HUDEP-2 (cell line): ENCODE data around the gene PRUNE2.

Source experiments
- DNase-seq, 76 experiments: peaks; one replicate each; lab custom pipeline; 2025; ENCODE audit not compliant: unreplicated experiment in 76 of 76; lab: John Stamatoyannopoulos, UW

Gene PRUNE2

DNA sequence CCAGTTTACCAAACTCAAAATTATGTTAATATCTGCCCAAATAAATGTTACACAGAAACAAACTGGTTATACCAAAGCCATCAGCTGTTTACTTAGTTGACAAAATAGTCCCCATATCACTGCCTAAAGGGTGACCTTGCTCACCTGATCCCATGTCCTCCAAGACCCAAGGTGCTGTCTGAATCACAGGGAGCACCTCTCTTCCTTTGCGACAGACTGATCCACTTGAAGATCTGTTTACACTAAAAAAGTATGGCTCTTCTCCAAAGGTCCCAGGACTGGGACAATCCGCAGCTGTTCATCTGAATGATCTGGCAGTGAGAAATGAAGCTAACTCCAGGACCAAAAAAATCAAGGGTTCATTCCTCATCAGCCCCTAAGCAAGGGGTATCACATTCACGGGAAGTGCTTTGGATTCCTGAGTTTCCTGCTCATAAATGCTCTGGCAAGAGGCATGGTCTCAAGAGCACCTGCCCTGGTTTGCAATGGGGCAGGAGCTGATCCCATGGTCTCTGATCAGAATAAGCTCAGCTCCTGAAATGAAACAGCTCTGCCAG is 5.0 kb downstream of the PRUNE2 start:
- DNase-seq = no peak

DNA sequence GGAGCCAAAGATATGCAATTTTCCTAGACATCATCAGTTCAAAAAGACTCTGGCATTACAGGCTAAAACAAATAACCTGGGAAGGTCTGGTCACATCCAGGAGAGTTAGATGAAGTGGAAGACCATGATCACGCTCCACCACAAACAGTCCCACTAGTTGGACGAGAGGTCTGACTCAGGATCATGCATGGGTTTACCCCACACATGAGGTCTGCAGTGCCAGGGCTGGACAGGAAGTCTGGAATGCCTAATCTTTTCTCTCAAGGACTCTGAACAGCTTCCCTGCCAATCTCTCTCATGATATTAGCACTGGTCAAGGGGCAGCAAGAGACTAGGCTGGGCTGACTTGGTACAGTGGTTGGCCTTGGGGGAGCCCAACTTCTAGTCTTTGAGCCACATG is 7.1 kb downstream of the PRUNE2 start:
- no peak for DNase-seq

DNA sequence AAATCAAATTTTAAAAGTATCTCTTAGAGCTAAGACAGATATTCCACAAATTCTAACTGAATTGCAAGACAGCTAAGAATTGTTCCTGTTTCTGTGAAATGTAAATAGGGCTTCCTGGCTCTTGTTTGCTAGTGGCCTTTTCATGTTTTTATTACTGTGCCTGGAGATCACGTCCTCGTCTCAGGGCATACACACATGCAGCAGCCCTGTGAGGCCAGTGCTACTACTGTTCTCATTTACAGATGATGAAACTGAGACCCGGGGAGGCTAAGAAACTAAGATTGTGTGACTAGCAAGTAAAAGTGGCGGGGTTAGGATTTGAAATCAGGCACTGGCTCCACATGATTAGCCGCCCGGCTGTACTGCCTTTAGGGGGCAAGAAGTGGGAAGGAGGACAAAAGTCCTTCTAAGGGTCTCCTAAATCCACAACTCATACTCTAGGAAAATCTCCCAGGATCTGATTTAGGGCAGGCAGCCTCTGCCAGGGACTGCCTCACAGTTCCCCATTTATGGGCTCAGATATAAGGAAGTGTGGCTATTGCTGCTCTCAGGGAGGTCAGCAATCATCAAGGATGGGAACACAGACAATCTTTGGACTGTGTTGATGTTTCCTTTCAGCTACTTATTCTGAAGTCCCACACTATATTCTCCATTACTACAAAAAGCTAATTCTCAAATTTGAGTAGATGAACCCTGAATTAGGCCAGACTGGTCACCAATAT is 7.9 kb downstream of the PRUNE2 start:
- no peak for DNase-seq

- no peak for DNase-seq
These were observed 9.9 kb downstream of the PRUNE2 start for GRCh38 chr9:76896035-76896434.

- DNase-seq = no peak
These were observed 10.7 kb downstream of the PRUNE2 start for GRCh38 chr9:76895186-76895585.

DNA sequence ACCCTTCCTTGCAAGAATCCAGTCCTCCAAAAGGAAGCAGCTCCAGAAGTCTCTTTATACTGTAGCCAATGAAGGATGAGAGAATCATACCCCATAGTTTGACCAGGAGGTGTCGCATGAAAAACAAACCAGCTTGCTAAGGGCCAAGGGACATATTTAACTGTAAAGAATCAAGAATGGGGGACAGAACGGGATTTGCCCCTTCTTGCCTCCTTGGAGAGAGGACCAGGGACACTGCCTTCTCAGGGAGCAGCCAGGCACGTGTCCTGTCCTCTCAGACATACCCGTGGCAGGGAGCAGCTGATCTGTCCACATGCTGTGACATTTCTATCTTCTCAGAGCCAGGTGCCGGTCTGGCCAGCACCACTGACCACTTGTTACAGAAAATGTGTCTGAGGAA is 11.7 kb downstream of the PRUNE2 start:
- DNase-seq = no peak

DNA sequence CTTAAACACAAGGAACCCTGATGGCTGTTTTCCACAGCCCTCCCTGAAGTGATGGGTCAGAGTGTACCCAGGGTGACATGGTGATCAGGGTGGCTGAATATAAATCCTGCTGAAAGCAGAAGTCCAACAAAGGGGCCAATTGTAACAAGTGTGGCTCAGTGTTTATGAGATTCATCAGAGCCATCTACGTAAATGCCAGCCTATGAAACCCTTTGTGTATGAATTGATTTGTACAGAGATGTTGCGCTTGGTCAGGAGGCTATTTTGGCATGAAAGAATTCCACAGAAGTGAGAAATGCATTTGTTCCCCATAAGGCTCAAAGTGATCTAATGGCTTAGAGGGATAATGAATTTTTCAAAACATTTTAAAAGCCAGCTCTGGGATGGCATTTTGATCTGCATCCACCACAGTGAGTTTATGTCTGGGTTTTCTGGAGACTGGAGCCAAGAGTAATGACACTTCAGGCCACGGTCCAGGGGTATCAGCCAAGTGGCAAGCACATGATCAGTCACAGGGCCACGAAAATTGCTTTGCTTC is 12.4 kb downstream of the PRUNE2 start:
- DNase-seq = no peak

- DNase-seq = no peak
These were observed 14.0 kb downstream of the PRUNE2 start for GRCh38 chr9:76891874-76892273.

- no peak for DNase-seq
These were observed 14.6 kb downstream of the PRUNE2 start for GRCh38 chr9:76891279-76891678.

- DNase-seq = no peak
These were observed 18.0 kb downstream of the PRUNE2 start for GRCh38 chr9:76887951-76888350.

- peak in 1 of 76 experiments; percentile 12 for DNase-seq
These were observed 18.7 kb downstream of the PRUNE2 start for GRCh38 chr9:76887003-76887821.

DNA sequence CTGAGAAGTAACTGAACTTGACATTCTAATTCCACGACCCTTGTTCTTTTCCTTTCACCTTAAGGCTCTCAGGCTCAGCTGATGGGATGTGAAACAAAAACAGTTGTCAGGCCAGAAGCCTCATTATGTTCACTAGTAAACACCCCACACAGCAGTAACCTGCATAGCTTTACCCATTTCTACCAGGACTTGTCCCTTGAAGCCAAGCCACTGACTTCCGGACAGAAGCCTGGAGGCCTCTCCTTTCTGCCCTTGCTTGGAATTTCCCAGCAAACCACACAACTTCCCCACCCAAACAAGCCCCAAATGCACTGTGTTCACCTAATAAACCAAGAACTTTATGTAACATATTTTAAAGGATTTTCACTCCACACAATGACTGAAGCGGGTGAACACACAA is 19.6 kb downstream of the PRUNE2 start:
- no peak for DNase-seq

GRCh38 chr9:76884823-76885222 is 21.1 kb downstream of the PRUNE2 start:
- no peak for DNase-seq

GRCh38 chr9:76883341-76883855 is 22.5 kb downstream of the PRUNE2 start:
- DNase-seq = no peak

- DNase-seq = no peak
These were observed 23.2 kb downstream of the PRUNE2 start for GRCh38 chr9:76882686-76883085.

DNA sequence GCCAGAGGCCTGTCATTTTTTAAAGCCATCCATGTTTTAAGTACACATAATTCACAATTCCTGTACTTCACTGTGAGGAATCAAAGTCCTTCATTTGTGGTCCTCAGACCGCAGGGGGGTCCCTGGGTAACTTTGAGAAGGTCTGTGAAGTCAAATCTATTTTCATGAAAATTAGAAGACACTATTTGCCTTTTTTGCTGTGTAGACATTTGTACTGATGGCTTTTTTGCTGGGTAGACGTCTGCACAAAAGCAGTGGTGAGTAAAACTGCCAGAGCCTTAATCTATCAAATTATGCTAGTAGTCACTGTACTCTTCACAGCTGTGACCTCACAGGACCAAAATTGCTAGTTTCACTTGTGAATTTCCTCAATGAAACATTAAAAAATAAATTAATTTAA is 25.7 kb downstream of the PRUNE2 start:
- no peak for DNase-seq

DNA sequence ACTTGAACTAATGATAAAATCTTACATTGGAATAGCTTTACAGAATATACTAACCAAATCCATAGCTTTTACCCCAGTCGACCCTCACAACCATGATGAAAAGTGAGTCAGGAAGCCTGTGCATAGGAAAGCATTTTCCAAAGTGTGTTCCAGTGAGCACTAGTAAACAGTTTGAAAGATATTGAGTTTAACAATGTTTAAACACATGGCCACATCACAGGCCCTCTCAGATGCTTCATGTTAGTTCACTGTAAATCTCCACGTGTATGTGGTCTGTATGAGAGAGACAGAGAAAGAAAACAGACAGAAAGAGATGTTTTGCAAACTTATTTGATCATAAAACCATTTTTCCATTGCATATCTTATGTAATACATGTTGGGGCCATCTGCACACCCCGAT is 27.0 kb downstream of the PRUNE2 start:
- no peak for DNase-seq

- DNase-seq = peak in 6 of 76 experiments; percentile 7 to 69 (median 33)
These were observed 28.0 kb downstream of the PRUNE2 start for GRCh38 chr9:76877961-76878360.

DNA sequence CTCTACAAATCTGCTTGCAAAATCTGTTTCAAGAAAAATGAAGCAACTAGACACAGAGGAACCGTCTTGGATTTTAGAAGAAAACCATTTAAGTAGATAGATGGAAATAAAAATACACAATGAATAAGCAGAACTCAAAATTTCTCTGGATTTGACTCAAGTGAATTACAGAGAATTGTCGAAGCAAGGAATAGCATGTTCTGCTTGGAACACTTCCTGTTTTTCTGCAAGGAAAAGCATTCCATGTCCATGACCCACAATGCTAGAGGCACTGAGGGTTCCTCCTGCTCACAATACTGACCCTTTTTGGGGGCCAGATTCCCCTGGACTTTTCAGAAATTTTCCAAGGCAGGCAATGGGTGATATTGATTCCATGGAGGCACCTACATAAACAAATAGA is 29.8 kb downstream of the PRUNE2 start:
- no peak for DNase-seq

DNA sequence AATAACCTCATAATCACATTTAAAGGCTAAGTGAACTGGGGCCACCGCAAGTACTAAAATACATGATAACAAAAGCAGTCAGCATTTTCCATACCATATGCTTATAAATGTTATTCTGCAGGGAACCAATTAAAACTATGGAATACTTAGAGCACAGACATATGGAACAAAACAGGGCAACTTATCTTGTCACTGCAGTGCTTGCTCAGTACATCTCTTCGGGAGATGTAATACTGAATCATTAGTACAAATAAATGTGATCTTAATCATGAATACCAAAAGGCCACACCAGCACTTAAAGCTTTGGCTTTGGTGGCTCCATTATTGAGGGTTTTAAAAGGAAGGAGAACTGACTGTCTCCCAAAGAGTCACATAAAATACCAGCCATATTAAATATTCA is 32.1 kb downstream of the PRUNE2 start:
- DNase-seq = no peak

DNA sequence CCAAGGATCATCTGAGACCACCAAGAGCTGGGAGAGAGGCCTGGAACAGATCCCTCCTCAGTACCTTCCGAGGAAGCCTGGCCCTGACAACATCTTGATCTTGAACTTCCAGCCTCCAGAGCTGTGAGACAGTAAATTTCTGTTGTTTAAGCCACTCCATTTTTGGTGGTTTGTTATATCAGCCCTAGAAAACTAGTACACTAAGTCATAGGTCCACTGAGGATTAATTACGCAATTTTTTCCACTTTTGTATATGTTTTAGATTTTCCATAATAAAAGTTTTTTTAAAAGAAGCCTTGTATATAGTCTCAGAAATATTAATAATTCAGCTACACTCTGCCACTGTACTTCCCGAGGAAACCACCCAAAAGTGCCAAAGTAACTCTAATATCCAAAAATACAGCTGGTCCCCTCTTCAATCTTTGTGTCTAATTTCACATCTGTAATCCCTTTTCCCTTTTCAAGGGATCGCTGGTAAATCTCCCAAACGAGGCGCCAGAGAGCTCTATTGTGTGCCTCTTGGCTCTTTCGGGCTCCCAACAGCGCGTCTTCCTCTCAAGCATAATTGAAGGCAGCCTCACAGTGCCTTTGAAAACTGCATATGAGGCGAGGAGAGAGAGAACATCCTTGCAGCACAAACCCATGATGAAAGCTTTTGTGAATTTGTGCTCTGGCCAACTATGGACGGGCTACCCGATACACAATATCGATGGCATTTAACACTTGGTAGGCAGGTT is 32.7 kb downstream of the PRUNE2 start:
- no peak for DNase-seq
